Stimulated activated CD4-positive, alpha-beta T cell treated with anti-CD3 and anti-CD28 coated beads, Interleukin-12 subunit alpha, Interleukin-12 subunit beta, amount 100 ng/mL, for 4 hours (primary cell): ENCODE measurements around the gene SYMPK.
"Not testable (repeated sequence)": the region's sequence is repeated elsewhere in the genome, so short reads cannot be mapped to it uniquely, and the experiment has no call there.

Source experiments
- DNase-seq: peaks from one replicate; pipeline ENCODE4 v3.0.0-alpha.2; 2020

Gene SYMPK

GRCh38 chr19:45862564-45863334 is at the start of gene SYMPK:
Gene SYMPK (minus strand): TSS chr19:45863147. CDS start chr19:45854495, 8,652 bp downstream.
- peak; percentile 98 for DNase-seq

GRCh38 chr19:45911291-45911690 is 48.3 kb upstream of the SYMPK start:
- no peak for DNase-seq

GRCh38 chr19:45908956-45909355 is 46.0 kb upstream of the SYMPK start:
- DNase-seq: no peak

DNA sequence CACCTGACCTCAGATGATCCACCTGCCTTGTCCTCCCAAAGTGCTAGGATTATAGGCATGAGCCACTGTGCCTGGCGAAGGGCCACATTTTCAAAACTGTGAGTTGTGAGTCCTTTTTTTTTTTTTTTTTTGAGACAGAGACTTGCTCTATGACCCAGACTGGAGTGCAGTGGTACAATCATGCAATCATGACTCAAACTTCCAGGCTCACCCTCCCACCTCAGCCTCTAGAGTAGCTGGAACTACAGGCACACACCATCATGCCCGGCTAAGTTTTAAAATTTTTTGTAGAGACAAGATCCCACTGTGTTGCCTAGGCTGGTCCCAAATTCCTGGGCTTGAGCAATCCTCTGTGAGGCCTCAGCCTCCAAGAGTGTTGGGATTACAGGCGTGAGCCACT is 43.3 kb upstream of the SYMPK start:
- no peak for DNase-seq

DNA sequence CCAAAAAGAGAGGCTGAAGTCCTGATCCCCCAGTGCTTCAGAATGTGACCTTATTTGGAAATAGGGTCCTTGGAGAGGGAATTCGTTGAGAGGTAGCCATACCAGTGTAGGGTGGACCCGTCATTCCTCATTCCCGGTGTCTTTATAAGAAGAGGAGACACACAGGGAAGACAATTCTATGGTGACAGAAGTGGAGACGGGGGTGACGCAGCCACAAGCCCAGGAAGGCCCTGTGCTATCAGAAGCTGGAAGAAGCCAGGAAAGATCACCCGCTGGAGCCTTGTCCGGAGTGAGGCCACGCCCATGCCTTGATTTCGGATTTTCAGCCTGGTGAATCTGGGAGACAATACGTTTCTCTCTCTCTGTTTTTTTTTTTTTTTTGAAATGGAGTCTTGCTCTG is 42.1 kb upstream of the SYMPK start:
- no peak for DNase-seq

- DNase-seq: peak; percentile 100
These were observed 40.0 kb upstream of the SYMPK start for GRCh38 chr19:45902651-45903625.

DNA sequence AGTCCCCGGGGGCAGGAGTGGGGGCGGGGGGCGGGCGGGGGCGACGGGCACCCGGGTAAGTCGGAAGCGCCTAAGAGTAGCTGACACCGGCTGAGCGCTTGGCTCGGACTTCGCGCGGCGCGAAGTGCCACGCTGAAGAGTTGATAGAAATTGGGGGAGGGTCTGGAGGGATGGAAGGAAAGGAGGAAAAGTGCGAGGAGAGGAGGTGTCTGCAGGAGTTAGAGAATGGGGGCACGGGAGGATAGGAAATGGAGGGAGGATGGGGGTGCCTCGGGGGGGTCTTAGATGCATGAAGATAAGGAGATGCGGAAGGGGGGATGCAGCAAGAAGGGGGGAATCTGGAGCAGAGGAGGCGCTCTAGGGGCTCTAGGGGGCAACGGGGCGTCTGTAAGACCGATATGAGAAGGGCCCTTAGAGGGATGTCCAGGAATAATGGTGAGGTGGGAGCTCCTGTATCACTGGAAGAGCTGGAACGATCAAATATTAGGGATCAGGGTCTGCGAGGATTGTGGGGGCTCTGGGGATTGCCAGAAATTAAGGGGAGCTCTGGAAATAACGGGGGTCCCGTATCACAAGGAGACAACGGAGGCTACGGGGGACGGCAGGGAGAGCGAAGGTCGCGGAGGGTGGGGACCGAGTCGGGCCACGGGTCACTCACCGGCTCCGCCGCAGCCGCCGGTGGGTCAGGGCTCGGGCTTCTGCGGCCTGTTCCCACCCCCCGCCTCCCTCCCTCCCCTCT is 39.1 kb upstream of the SYMPK start, which contains the start of gene MYPOP:
Gene MYPOP (minus strand): TSS at position 702 of the 739 bp plus-strand sequence. CDS start 840 bp downstream, outside the sequence.
- DNase-seq: no peak

DNA sequence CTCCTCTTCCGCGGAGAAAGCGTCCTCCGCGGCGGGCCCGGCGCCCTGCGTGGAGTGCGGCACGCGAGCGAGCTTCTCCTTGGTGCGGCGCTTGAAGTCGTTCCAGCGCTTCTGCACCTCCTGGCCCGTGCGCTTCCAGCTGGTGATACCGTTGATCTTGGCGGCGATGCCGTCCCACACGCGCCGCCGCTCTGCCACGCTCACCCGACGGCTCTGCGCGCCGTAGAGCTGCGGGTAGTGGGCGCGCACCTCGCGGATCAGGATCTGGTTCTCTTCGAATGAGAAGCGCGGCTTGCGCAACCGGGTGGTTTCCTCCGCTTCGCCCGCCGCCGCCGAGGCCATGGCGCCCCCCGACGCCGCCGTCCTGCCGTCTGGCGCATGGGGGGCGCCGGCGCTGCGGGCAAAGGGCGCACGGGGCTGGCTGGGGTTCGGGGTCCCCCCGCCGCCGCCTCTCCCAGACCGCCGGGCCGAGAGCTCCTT is 38.5 kb upstream of the SYMPK start:
- DNase-seq: peak; percentile 25

- no peak for DNase-seq
These were observed 37.9 kb upstream of the SYMPK start for GRCh38 chr19:45900738-45901431.

- DNase-seq: no peak
These were observed 37.1 kb upstream of the SYMPK start for GRCh38 chr19:45899919-45900589.

DNA sequence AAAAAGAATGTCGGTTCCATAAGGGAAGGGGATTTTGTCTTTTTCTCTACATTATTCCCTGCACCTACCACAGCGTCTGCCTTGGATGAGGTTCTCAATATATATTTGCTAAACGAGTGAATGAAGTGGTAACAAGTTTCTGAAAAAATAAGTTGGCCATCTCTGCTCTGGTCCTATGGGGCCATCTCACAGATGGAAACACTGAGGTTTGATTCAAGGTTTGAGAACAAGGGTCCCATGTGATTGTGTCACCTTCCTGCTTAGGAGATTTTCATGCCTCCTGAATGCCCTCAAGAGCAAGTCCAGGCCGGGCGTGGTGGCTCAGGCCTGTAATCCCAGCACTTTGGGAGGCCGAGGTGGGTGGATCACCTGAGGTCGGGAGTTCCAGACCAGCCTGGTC is 36.3 kb upstream of the SYMPK start:
- no peak for DNase-seq

GRCh38 chr19:45897261-45897812 is 34.4 kb upstream of the SYMPK start:
- DNase-seq: no peak

- DNase-seq: not testable (repeated sequence)
These were observed 33.1 kb upstream of the SYMPK start for GRCh38 chr19:45895983-45896599.

DNA sequence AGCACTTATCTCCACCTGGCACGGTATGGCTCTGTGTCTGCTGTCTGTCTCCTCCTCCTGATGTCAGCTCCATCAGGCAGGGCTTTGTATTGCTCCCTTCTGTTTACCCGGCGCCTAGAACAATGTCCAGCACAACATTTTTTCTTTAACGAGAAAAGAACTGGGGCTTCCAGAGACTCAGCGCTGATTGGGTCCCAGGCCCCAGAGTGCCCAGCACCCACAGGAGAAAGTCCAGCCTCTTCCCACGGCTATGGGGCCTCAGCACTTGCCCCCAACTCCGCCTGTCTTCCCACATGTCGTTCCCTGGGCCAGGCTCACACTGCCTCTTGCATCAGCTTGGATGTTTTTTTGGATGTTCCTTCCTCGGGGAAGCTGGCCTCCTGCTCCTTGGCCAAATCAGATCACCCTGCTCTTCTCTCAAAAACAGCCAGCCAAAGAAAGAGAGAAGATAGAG is 32.6 kb upstream of the SYMPK start:
- no peak for DNase-seq

GRCh38 chr19:45890877-45891276 is 27.9 kb upstream of the SYMPK start:
- DNase-seq: no peak

- DNase-seq: no peak
These were observed 26.4 kb upstream of the SYMPK start for GRCh38 chr19:45889210-45889885.

- DNase-seq: no peak
These were observed 24.3 kb upstream of the SYMPK start for GRCh38 chr19:45887200-45887710.

DNA sequence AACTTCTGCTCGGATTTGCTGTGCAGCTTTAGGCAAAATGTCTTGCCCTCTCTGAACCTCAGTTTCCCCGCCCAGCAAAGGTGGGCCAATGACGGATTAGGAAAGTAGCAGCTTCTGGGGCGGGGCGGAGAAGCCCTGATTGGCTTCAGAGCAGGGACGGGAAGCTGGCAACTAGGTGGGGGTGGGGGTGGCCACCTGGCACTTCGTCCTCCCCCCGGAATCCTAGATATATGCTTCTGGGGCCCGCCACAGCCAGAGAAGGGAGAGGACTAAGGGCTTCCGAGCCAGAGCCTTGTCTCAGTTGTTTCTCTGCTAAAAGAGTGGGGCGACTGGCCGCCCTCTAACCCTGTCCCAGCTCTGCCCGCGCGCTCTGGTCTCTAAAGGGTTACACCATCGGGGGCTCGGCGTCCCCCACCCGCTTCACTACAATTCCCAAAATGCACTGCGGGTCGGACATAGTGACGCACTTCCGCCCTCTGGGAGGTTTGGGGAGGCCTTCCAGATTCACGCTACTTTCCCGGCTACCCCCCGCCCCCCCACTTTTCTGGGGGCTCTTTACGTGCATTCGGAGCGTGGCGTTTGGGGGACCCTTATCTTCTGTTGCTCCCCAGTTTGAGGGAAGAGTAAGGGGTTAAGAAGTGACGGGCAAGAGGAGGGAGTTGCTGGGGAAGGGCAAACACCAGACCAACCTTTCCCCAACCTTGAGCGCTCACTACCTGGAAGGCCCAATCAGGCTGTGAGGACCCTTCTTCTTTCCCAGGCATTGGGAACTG is 23.7 kb upstream of the SYMPK start:
- peak; percentile 81 for DNase-seq
